Smooth muscle cell (in vitro differentiated cells): ENCODE results near the gene C1orf122. TPM values are rescaled to one million over a fixed set of nuclear protein-coding genes. Genes with fewer than 3 reads are reported as not detected.

Experiments used
- DNase-seq: peaks from one replicate; lab custom pipeline; 2025; ENCODE audit not compliant: unreplicated experiment; lab: John Stamatoyannopoulos, UW
- H2AFZ ChIP-seq: fragments of 200-600 bp; sonication (generic); 2 replicates; pipeline ENCODE4 v1.6.0; 2016; ENCODE audit warnings: antibody characterized with exemption, low read depth, mild to moderate bottlenecking
- H3F3A ChIP-seq: fragments of 200-600 bp; sonication (generic); 2 replicates; pipeline ENCODE4 v1.6.0; 2017; ENCODE audit warnings: antibody characterized with exemption, low read depth
- H3K27ac ChIP-seq: fragments of 200-600 bp; sonication (generic); 2 replicates; pipeline ENCODE4 v1.5.1; 2016; ENCODE audit warnings: low read depth, mild to moderate bottlenecking
- H3K27me3 ChIP-seq: fragments of 200-600 bp; sonication (generic); 2 replicates; pipeline ENCODE4 v1.6.1; 2016; ENCODE audit warnings: low read depth, mild to moderate bottlenecking
- H3K36me3 ChIP-seq: fragments of 200-600 bp; sonication (generic); 2 replicates; pipeline ENCODE4 v1.5.1; 2016; ENCODE audit warnings: low read depth
- H3K4me1 ChIP-seq: fragments of 200-600 bp; sonication (generic); 2 replicates; pipeline ENCODE4 v1.5.1; 2016; ENCODE audit warnings: low read depth
- H3K4me2 ChIP-seq: fragments of 200-600 bp; sonication (generic); 2 replicates; pipeline ENCODE4 v1.6.0; 2016; ENCODE audit warnings: mild to moderate bottlenecking
- H3K4me3 ChIP-seq: fragments of 200-600 bp; sonication (generic); 2 replicates; pipeline ENCODE4 v1.5.1; 2016; ENCODE audit warnings: mild to moderate bottlenecking
- H3K79me2 ChIP-seq: fragments of 200-600 bp; sonication (generic); 2 replicates; pipeline ENCODE4 v1.6.0; 2016; ENCODE audit warnings: low read depth, mild to moderate bottlenecking
- H3K9ac ChIP-seq: fragments of 200-600 bp; sonication (generic); 2 replicates; pipeline ENCODE4 v1.6.0; 2016; ENCODE audit warnings: low read depth
- H3K9me3 ChIP-seq: fragments of 200-600 bp; sonication (generic); replicated peaks from 2 replicates; pipeline ENCODE4 v1.5.1; 2016; ENCODE audit warnings: low read depth
- H4K20me1 ChIP-seq: fragments of 200-600 bp; sonication (generic); 2 replicates; pipeline ENCODE4 v1.6.0; 2016; ENCODE audit warnings: low read depth
- CTCF ChIP-seq: fragments of 200-600 bp; sonication (generic); IDR thresholded peaks from 2 replicates; pipeline ENCODE4 v1.5.1; 2017; ENCODE audit warnings: borderline replicate concordance, mild to moderate bottlenecking, antibody characterized with exemption; ENCODE audit not compliant: insufficient read depth, poor library complexity, severe bottlenecking
- WGBS: methylation state at CpG from one replicate; pipeline ENCODE4 v1.1.7; 2016; ENCODE audit warnings: low lambda C conversion rate; 5-methylcytosine and 5-hydroxymethylcytosine counted together
- polyA plus RNA-seq: library from polyadenylated mRNA; unstranded; fragments of >200 nt; fragmentation: Nextera tagmentation; extraction: Ambion mirVana; gene quantifications from 2 replicates; pipeline ENCODE4 v1.2.1, GENCODE V29; 2016
- total RNA-seq: library from RNA; depleted of rRNA; stranded (reverse); fragments of >200 nt; gene quantifications from 2 replicates; pipeline ENCODE4 v1.2.3, GENCODE V29; 2014

The C1orf122 gene
- total and polyA plus RNA-seq, 2 experiments from 2014 or later = 57.8 to 140 TPM

GRCh38 chr1:37797750-37798345 lies 9.7 kb upstream of the C1orf122 start:
- no peaks in the 10 kb centered on the region for H3K9me3 ChIP-seq
- no peak overlapping the region for H3K4me2 ChIP-seq
- no peak overlapping the region for H3K4me3 ChIP-seq
- DNase-seq = no peak
- H3K4me1 ChIP-seq = peaks cover 3% of the 10 kb centered on the region
- H3K9ac ChIP-seq = no peak overlapping the region
- TF ChIP-seq CTCF = no peak
- no peak overlapping the region for H2AFZ ChIP-seq
- H3K27me3 ChIP-seq = peaks cover 18% of the 10 kb centered on the region
- H4K20me1 ChIP-seq = no peaks in the 10 kb centered on the region
- H3K36me3 ChIP-seq = no peaks in the 10 kb centered on the region
- no peaks in the 10 kb centered on the region for H3K79me2 ChIP-seq
- 71% methylated on average over 3 of the region's 3 CpGs for WGBS
- peaks cover 11% of the 10 kb centered on the region for H3F3A ChIP-seq
- H3K27ac ChIP-seq = no peak overlapping the region

DNA sequence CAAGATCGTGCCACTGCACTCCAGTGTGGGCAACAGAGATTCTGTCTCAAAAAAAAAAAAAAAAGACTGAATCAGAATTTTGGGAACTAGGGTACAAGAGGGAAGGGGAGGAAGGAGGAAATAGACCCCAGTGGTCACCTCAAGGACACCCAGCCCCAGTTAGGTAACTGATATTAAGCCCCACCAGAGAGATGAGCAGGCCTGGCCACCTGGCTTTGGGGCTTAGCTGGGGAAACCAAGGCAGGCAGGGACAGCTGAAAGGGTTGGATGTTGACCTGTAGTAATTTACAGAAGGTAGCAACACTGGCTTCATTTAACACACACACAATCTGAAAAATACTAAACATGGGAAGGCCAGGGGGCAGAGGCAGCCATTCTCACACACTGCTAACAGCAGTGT lies 5.2 kb upstream of the C1orf122 start:
- 88% methylated on average over 1 of the region's 1 CpG for WGBS
- peaks cover 41% of the 10 kb centered on the region for H4K20me1 ChIP-seq
- H3K9me3 ChIP-seq = no peaks in the 10 kb centered on the region
- no peak overlapping the region for H2AFZ ChIP-seq
- H3K36me3 ChIP-seq = peaks cover 11% of the 10 kb centered on the region
- H3K27ac ChIP-seq = no peak overlapping the region
- H3F3A ChIP-seq = peaks cover 24% of the 10 kb centered on the region
- H3K4me2 ChIP-seq = no peak overlapping the region
- no peak overlapping the region for H3K9ac ChIP-seq
- no peaks in the 10 kb centered on the region for H3K27me3 ChIP-seq
- no peak for TF ChIP-seq CTCF
- no peak overlapping the region for H3K4me3 ChIP-seq
- peaks cover 18% of the 10 kb centered on the region for H3K79me2 ChIP-seq
- no peak for DNase-seq
- peaks cover 8% of the 10 kb centered on the region for H3K4me1 ChIP-seq

DNA sequence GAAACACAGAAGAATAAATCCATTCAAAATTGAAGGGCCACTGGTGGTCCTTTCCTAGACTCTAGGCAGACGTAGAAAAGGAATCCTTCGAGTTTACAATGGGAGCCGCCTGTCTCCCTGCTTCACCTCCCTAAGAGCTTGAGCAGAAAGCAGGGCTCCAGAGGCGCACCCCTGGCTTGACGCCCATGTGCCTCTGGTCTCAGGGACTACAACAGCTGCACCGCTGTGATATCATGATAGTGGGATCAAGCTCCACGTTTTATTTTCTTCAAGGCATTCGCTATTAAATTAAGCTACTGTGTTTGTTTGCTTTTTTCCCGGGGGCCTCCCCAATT lies 403 bp upstream of the C1orf122 start:
- Histone ChIP-seq H3K9me3 (no peaks in the 10 kb centered on the region), H2AFZ (no peak overlapping the region), H3K36me3 (peaks cover 11% of the 10 kb centered on the region), H3K9ac (peak overlapping the region; percentile 87), H3K27me3 (no peaks in the 10 kb centered on the region), H3K4me2 (peak overlapping the region; percentile 97), H3F3A (peaks cover 28% of the 10 kb centered on the region), H3K4me1 (peaks cover 15% of the 10 kb centered on the region), H3K4me3 (peak overlapping the region; percentile 80), H3K79me2 (peaks cover 25% of the 10 kb centered on the region), H3K27ac (peak overlapping the region; percentile 80), H4K20me1 (peaks cover 46% of the 10 kb centered on the region)
- WGBS = 17% methylated on average over 9 of the region's 9 CpGs
- DNase-seq = no peak
- no peak for TF ChIP-seq CTCF
